Measurements from ENCODE around the gene G6PC1.
"Not testable (repeated sequence)": the region's sequence is repeated elsewhere in the genome, so short reads cannot be mapped to it uniquely, and the experiment has no call there.

G6PC1 gene

GRCh38 chr17:42856093-42856492 lies 44.5 kb upstream of the G6PC1 start:
- not testable (repeated sequence) for H2BK5ac ChIP-seq (ENCODE audit: low read depth, low read length, poor library complexity); H3K4me2 ChIP-seq (ENCODE audit: low read length); H2AFZ ChIP-seq (ENCODE audit: insufficient read depth, low read length, poor library complexity); H3K18ac ChIP-seq (ENCODE audit: low read length); DNase-seq; H3K4ac ChIP-seq (ENCODE audit: low read depth, low read length); H3K36me3 ChIP-seq (ENCODE audit: control insufficient read depth in 1 of 2, insufficient read depth in 2 of 2, low read length in 2 of 2); H3K27me3 ChIP-seq (ENCODE audit: insufficient read depth, low read length); H3K27ac ChIP-seq (ENCODE audit: low read depth, low read length); H4K91ac ChIP-seq (ENCODE audit: low read depth, low read length); H2AK5ac ChIP-seq (ENCODE audit: low read length); H3K9ac ChIP-seq (ENCODE audit: low read length); H3K4me3 ChIP-seq (ENCODE audit: low read depth, low read length); H2BK12ac ChIP-seq (ENCODE audit: low read length); H3K14ac ChIP-seq (ENCODE audit: low read length); H4K12ac ChIP-seq (ENCODE audit: low read depth, low read length); H3K4me1 ChIP-seq (ENCODE audit: control insufficient read depth in 1 of 2, insufficient read depth in 2 of 2, low read length in 2 of 2); H3K9me3 ChIP-seq (ENCODE audit: insufficient read depth, low read depth, low read length); H3K79me2 ChIP-seq (ENCODE audit: control insufficient read depth, insufficient read depth, low read length, poor library complexity); H3K23ac ChIP-seq (ENCODE audit: low read length); H2BK120ac ChIP-seq (ENCODE audit: insufficient read depth, low read length, poor library complexity); H3K79me1 ChIP-seq (ENCODE audit: low read length); H4K8ac ChIP-seq (ENCODE audit: low read depth, low read length)
- WGBS (ENCODE audit: extremely low coverage, insufficient coverage, insufficient read length) = no CpG with 5 or more reads among the region's 8 CpGs

DNA sequence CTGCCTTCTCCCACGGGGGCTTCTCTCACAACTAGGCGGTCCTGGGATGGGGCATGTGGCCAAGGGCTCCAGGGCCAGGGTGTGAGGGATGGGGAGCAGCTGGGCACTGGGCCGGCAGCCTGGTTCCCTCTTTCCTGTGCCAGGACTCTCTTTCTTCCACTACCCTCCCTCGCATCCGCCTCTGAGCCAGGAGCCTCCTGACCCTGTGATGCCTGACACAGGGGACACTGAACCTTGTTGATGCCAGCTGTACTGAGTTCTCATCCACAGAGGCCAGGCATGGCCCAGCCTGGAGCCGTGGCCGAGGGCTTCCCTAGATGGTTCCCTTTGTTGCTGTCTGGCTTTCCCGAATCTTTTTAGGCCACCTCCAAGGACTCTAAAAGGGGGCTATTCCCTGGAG lies 44.1 kb upstream of the G6PC1 start:
- no CpG with 5 or more reads among the region's 8 CpGs for WGBS (ENCODE audit: extremely low coverage, insufficient coverage, insufficient read length)
- not testable (repeated sequence) for DNase-seq; H3K14ac ChIP-seq (ENCODE audit: low read length); H3K4me1 ChIP-seq (ENCODE audit: control insufficient read depth in 1 of 2, insufficient read depth in 2 of 2, low read length in 2 of 2); H4K12ac ChIP-seq (ENCODE audit: low read depth, low read length); H2AFZ ChIP-seq (ENCODE audit: insufficient read depth, low read length, poor library complexity); H3K4me3 ChIP-seq (ENCODE audit: low read depth, low read length); H3K9ac ChIP-seq (ENCODE audit: low read length); H3K9me3 ChIP-seq (ENCODE audit: insufficient read depth, low read depth, low read length); H3K79me2 ChIP-seq (ENCODE audit: control insufficient read depth, insufficient read depth, low read length, poor library complexity); H4K8ac ChIP-seq (ENCODE audit: low read depth, low read length); H2AK5ac ChIP-seq (ENCODE audit: low read length); H2BK120ac ChIP-seq (ENCODE audit: insufficient read depth, low read length, poor library complexity); H2BK5ac ChIP-seq (ENCODE audit: low read depth, low read length, poor library complexity); H3K18ac ChIP-seq (ENCODE audit: low read length); H2BK12ac ChIP-seq (ENCODE audit: low read length); H3K36me3 ChIP-seq (ENCODE audit: control insufficient read depth in 1 of 2, insufficient read depth in 2 of 2, low read length in 2 of 2); H3K4me2 ChIP-seq (ENCODE audit: low read length); H3K23ac ChIP-seq (ENCODE audit: low read length); H3K79me1 ChIP-seq (ENCODE audit: low read length); H3K27me3 ChIP-seq (ENCODE audit: insufficient read depth, low read length); H4K91ac ChIP-seq (ENCODE audit: low read depth, low read length); H3K4ac ChIP-seq (ENCODE audit: low read depth, low read length); H3K27ac ChIP-seq (ENCODE audit: low read depth, low read length)

DNA sequence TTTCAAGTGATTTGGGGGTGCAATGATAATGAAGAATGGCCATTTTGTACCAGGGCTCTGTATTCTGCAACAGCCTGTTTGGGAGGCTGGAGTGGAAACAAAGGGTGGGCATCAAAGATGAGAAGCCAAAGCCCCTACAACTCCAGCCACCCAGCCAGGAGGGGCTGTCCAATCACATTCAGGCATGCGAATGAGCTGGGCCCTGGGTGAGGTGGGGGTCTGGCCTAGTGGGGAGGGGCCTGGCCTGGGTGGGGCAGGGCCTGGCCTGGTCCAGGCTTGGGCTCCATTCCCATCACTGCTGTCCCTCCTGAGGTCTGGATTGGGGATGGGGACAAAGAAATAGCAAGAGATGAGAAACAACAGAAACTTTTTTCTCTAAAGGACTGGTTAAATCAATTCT lies 43.2 kb upstream of the G6PC1 start:
- Histone ChIP-seq H4K91ac (ENCODE audit: low read depth, low read length) (no peak overlapping the region), H3K4me2 (ENCODE audit: low read length) (no peak overlapping the region), H3K9me3 (ENCODE audit: insufficient read depth, low read depth, low read length) (no peaks in the 10 kb centered on the region), H3K4me1 (ENCODE audit: control insufficient read depth in 1 of 2, insufficient read depth in 2 of 2, low read length in 2 of 2) (no peaks in the 10 kb centered on the region), H2AFZ (ENCODE audit: insufficient read depth, low read length, poor library complexity) (no peak overlapping the region), H3K36me3 (ENCODE audit: control insufficient read depth in 1 of 2, insufficient read depth in 2 of 2, low read length in 2 of 2) (no peaks in the 10 kb centered on the region), H2BK5ac (ENCODE audit: low read depth, low read length, poor library complexity) (no peak overlapping the region), H2BK12ac (ENCODE audit: low read length) (no peak overlapping the region), H3K79me1 (ENCODE audit: low read length) (no peaks in the 10 kb centered on the region), H3K23ac (ENCODE audit: low read length) (no peak overlapping the region), H3K9ac (ENCODE audit: low read length) (no peak overlapping the region), H4K8ac (ENCODE audit: low read depth, low read length) (no peak overlapping the region), H3K18ac (ENCODE audit: low read length) (no peak overlapping the region), H4K12ac (ENCODE audit: low read depth, low read length) (no peak overlapping the region), H2AK5ac (ENCODE audit: low read length) (no peak overlapping the region), H3K4me3 (ENCODE audit: low read depth, low read length) (no peak overlapping the region), H3K79me2 (ENCODE audit: control insufficient read depth, insufficient read depth, low read length, poor library complexity) (no peaks in the 10 kb centered on the region), H3K27me3 (ENCODE audit: insufficient read depth, low read length) (no peaks in the 10 kb centered on the region), H2BK120ac (ENCODE audit: insufficient read depth, low read length, poor library complexity) (no peak overlapping the region), H3K4ac (ENCODE audit: low read depth, low read length) (no peak overlapping the region), H3K27ac (ENCODE audit: low read depth, low read length) (no peak overlapping the region), H3K14ac (ENCODE audit: low read length) (no peak overlapping the region)
- no peak for DNase-seq
- WGBS (ENCODE audit: extremely low coverage, insufficient coverage, insufficient read length) = no CpG with 5 or more reads among the region's 1 CpG

- Histone ChIP-seq H3K9me3 (ENCODE audit: insufficient read depth, low read depth, low read length) (peaks cover 2% of the 10 kb centered on the region), H3K4me3 (ENCODE audit: low read depth, low read length) (no peak overlapping the region), H3K79me2 (ENCODE audit: control insufficient read depth, insufficient read depth, low read length, poor library complexity) (no peaks in the 10 kb centered on the region), H3K18ac (ENCODE audit: low read length) (no peak overlapping the region), H2AK5ac (ENCODE audit: low read length) (no peak overlapping the region), H3K27me3 (ENCODE audit: insufficient read depth, low read length) (no peaks in the 10 kb centered on the region), H3K27ac (ENCODE audit: low read depth, low read length) (no peak overlapping the region), H3K14ac (ENCODE audit: low read length) (no peak overlapping the region), H3K79me1 (ENCODE audit: low read length) (no peaks in the 10 kb centered on the region), H3K4ac (ENCODE audit: low read depth, low read length) (no peak overlapping the region), H2AFZ (ENCODE audit: insufficient read depth, low read length, poor library complexity) (no peak overlapping the region), H3K36me3 (ENCODE audit: control insufficient read depth in 1 of 2, insufficient read depth in 2 of 2, low read length in 2 of 2) (no peaks in the 10 kb centered on the region), H3K9ac (ENCODE audit: low read length) (no peak overlapping the region), H3K4me1 (ENCODE audit: control insufficient read depth in 1 of 2, insufficient read depth in 2 of 2, low read length in 2 of 2) (no peaks in the 10 kb centered on the region), H4K8ac (ENCODE audit: low read depth, low read length) (no peak overlapping the region), H2BK120ac (ENCODE audit: insufficient read depth, low read length, poor library complexity) (no peak overlapping the region), H2BK12ac (ENCODE audit: low read length) (no peak overlapping the region), H3K4me2 (ENCODE audit: low read length) (no peak overlapping the region), H4K12ac (ENCODE audit: low read depth, low read length) (no peak overlapping the region), H2BK5ac (ENCODE audit: low read depth, low read length, poor library complexity) (no peak overlapping the region), H4K91ac (ENCODE audit: low read depth, low read length) (no peak overlapping the region), H3K23ac (ENCODE audit: low read length) (no peak overlapping the region)
- DNase-seq = no peak
- no CpG with 5 or more reads among the region's 7 CpGs for WGBS (ENCODE audit: extremely low coverage, insufficient coverage, insufficient read length)
Observed at GRCh38 chr17:42865638-42866094, 34.9 kb upstream of the G6PC1 start.

All from trophoblast cell (in vitro differentiated cells and primary cell).